Measurements from ENCODE around the gene LIMK2.

GRCh38 chr22:31211482-31211861 is 626 bp upstream of the LIMK2 start:
- TF ChIP-seq, protein P1, sequence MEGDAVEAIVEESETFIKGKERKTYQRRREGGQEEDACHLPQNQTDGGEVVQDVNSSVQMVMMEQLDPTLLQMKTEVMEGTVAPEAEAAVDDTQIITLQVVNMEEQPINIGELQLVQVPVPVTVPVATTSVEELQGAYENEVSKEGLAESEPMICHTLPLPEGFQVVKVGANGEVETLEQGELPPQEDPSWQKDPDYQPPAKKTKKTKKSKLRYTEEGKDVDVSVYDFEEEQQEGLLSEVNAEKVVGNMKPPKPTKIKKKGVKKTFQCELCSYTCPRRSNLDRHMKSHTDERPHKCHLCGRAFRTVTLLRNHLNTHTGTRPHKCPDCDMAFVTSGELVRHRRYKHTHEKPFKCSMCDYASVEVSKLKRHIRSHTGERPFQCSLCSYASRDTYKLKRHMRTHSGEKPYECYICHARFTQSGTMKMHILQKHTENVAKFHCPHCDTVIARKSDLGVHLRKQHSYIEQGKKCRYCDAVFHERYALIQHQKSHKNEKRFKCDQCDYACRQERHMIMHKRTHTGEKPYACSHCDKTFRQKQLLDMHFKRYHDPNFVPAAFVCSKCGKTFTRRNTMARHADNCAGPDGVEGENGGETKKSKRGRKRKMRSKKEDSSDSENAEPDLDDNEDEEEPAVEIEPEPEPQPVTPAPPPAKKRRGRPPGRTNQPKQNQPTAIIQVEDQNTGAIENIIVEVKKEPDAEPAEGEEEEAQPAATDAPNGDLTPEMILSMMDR (optimal IDR thresholded peaks at IDR 0.05 in 1 of 3, IDR thresholded peaks at IDR 0.05 in 1 of 3, conservative IDR thresholded peaks at IDR 0.05 in 1 of 3; ENCODE audit: extremely low read depth in 1 of 3, insufficient read depth in 2 of 3, low read length in 3 of 3), result no peak
- TF ChIP-seq EZH2 (IDR thresholded peaks at IDR 0.05; ENCODE audit: low read length), result no peak
